Esophagus muscularis mucosa (tissue), 4 donors: ENCODE results near the gene DLX4.

Source experiments
- EP300 ChIP-seq: sonication (generic); formaldehyde crosslinking; IDR thresholded peaks from one replicate; pipeline ENCODE4 v1.6.1; 2017; ENCODE audit warnings: antibody characterized with exemption
- POLR2A ChIP-seq: fragments of 450-650 bp; IDR thresholded peaks from one replicate; pipeline ENCODE4 v1.6.1; 2017; ENCODE audit warnings: antibody characterized with exemption, moderate library complexity, mild to moderate bottlenecking, low read depth
- POLR2AphosphoS5 ChIP-seq, 2 donors: sonication (generic); formaldehyde crosslinking; IDR thresholded peaks; one replicate each; pipeline ENCODE4 v1.6.1; 2017; ENCODE audit warnings: antibody characterized with exemption in 2 of 2
- TF ChIP-seq, protein P1 (sequence below), 3 experiments: fragments of 200-600 bp in 2 of 3; fragments of 450-650 bp in 1 of 3; sonication (generic) in 2 of 3; IDR thresholded peaks; one replicate each; pipeline ENCODE4 v1.5.1; 2017 to 2019; ENCODE audit warnings: antibody characterized with exemption in 3 of 3, mild to moderate bottlenecking in 2 of 3, moderate library complexity in 1 of 3

DNA sequence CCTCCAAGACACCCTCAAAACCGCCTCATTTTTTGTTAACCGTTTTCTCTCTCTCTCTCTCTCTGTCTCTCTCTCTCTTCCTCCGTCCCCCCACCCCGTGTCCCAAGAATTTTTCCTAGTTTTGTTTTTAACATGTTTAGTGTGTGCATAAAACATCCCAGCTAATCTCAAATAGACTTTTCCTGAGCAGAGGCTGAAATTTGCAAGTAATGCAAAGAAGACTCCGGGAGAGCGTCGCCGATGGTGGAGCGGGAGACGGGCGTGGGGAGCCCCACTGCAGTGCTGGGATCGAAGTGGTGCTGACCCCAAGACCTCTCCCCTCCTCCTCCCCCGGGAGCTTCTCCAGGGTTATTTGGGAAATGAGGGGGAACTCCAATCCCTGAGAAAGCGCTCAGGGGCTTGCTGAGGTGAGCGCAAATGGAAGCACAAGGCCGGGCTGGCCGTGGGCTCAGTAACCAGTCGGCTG, 4.7 kb upstream of the DLX4 start:
- TF ChIP-seq, protein P1, sequence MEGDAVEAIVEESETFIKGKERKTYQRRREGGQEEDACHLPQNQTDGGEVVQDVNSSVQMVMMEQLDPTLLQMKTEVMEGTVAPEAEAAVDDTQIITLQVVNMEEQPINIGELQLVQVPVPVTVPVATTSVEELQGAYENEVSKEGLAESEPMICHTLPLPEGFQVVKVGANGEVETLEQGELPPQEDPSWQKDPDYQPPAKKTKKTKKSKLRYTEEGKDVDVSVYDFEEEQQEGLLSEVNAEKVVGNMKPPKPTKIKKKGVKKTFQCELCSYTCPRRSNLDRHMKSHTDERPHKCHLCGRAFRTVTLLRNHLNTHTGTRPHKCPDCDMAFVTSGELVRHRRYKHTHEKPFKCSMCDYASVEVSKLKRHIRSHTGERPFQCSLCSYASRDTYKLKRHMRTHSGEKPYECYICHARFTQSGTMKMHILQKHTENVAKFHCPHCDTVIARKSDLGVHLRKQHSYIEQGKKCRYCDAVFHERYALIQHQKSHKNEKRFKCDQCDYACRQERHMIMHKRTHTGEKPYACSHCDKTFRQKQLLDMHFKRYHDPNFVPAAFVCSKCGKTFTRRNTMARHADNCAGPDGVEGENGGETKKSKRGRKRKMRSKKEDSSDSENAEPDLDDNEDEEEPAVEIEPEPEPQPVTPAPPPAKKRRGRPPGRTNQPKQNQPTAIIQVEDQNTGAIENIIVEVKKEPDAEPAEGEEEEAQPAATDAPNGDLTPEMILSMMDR (IDR thresholded peaks at IDR 0.05): no peak
- TF ChIP-seq POLR2AphosphoS5 (IDR thresholded peaks at IDR 0.05) (no peak), POLR2A (no peak), EP300 (no peak)
